NCI-H1417 (cell line): ENCODE results near the gene AGFG1.

Experiments
- DNase-seq, 3 experiments: peaks; one replicate each; lab custom pipeline; 2025; lab: John Stamatoyannopoulos, UW

AGFG1 gene

GRCh38 chr2:227471924-227472264, at the start of gene AGFG1:
TSS of gene AGFG1 (plus strand) at chr2:227472156. CDS start at chr2:227472422, 266 bp downstream.
- DNase-seq = peak; percentile 67 to 87 (median 74)

- no peak for DNase-seq
Observed at GRCh38 chr2:227423656-227424499, 48.1 kb upstream of the AGFG1 start.

- DNase-seq = no peak
Observed at GRCh38 chr2:227428731-227429285, 43.1 kb upstream of the AGFG1 start.

GRCh38 chr2:227430639-227431038, 41.3 kb upstream of the AGFG1 start:
- DNase-seq = no peak

- no peak for DNase-seq
Observed at GRCh38 chr2:227433171-227433570, 38.8 kb upstream of the AGFG1 start.

GRCh38 chr2:227436436-227437174, 35.4 kb upstream of the AGFG1 start:
- DNase-seq = no peak

GRCh38 chr2:227439214-227439613, 32.7 kb upstream of the AGFG1 start:
- no peak for DNase-seq

- no peak for DNase-seq
Observed at GRCh38 chr2:227442639-227443038, 29.3 kb upstream of the AGFG1 start.

- no peak for DNase-seq
Observed at GRCh38 chr2:227443889-227444568, 27.9 kb upstream of the AGFG1 start.

GRCh38 chr2:227447606-227448005, 24.4 kb upstream of the AGFG1 start:
- DNase-seq = no peak

- DNase-seq = no peak
Observed at GRCh38 chr2:227450311-227450841, 21.6 kb upstream of the AGFG1 start.

GRCh38 chr2:227450926-227451654, 20.9 kb upstream of the AGFG1 start:
- DNase-seq = no peak

- no peak for DNase-seq
Observed at GRCh38 chr2:227451655-227451992, 20.3 kb upstream of the AGFG1 start.

- no peak for DNase-seq
Observed at GRCh38 chr2:227453810-227454209, 18.1 kb upstream of the AGFG1 start.

GRCh38 chr2:227454323-227454860, 17.6 kb upstream of the AGFG1 start:
- no peak for DNase-seq

- no peak for DNase-seq
Observed at GRCh38 chr2:227455200-227455599, 16.8 kb upstream of the AGFG1 start.

- no peak for DNase-seq
Observed at GRCh38 chr2:227456102-227456501, 15.9 kb upstream of the AGFG1 start.

- DNase-seq = no peak
Observed at GRCh38 chr2:227456772-227457171, 15.2 kb upstream of the AGFG1 start.

GRCh38 chr2:227460070-227460485, 11.9 kb upstream of the AGFG1 start:
- DNase-seq = no peak

GRCh38 chr2:227460833-227461232, 11.1 kb upstream of the AGFG1 start:
- DNase-seq = no peak

- no peak for DNase-seq
Observed at GRCh38 chr2:227461811-227462461, 10.0 kb upstream of the AGFG1 start.
